NB4 (cell line): Measurements from ENCODE around the gene THEMIS.

Experiments
- MAX ChIP-seq: IDR thresholded peaks from 2 replicates; pipeline ENCODE4 v1.6.1; 2011; ENCODE audit warnings: low read depth, low read length
- MYC ChIP-seq: IDR thresholded peaks from 2 replicates; pipeline ENCODE4 v1.6.1; 2011; ENCODE audit warnings: low read depth, low read length
- POLR2A ChIP-seq: IDR thresholded peaks from 2 replicates; pipeline ENCODE4 v1.6.1; 2011; ENCODE audit warnings: mild to moderate bottlenecking; ENCODE audit not compliant: insufficient read length; ENCODE audit errors: extremely low read depth
- TF ChIP-seq, protein P1 (sequence below): IDR thresholded peaks from one replicate; pipeline ENCODE4 v1.5.1; 2012; ENCODE audit warnings: low read depth, low read length

GRCh38 chr6:127864701-127865100 is 36.2 kb downstream of the THEMIS start:
- TF ChIP-seq MYC = no peak
- TF ChIP-seq, protein P1, sequence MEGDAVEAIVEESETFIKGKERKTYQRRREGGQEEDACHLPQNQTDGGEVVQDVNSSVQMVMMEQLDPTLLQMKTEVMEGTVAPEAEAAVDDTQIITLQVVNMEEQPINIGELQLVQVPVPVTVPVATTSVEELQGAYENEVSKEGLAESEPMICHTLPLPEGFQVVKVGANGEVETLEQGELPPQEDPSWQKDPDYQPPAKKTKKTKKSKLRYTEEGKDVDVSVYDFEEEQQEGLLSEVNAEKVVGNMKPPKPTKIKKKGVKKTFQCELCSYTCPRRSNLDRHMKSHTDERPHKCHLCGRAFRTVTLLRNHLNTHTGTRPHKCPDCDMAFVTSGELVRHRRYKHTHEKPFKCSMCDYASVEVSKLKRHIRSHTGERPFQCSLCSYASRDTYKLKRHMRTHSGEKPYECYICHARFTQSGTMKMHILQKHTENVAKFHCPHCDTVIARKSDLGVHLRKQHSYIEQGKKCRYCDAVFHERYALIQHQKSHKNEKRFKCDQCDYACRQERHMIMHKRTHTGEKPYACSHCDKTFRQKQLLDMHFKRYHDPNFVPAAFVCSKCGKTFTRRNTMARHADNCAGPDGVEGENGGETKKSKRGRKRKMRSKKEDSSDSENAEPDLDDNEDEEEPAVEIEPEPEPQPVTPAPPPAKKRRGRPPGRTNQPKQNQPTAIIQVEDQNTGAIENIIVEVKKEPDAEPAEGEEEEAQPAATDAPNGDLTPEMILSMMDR = no peak
- TF ChIP-seq POLR2A = no peak
- no peak for TF ChIP-seq MAX
